Keratinocyte (primary cell): ENCODE results near the gene COTL1. TPM values are rescaled to one million over a fixed set of nuclear protein-coding genes. Genes with fewer than 3 reads are reported as not detected.

Experiments used
- DNase-seq: peaks from one replicate; pipeline ENCODE4 v3.0.0-alpha.2; 2011; ENCODE audit warnings: low read depth, missing footprints, low spot score
- FAIRE-seq: peaks from 2 replicates; lab custom pipeline; 2011; peaks lifted over from hg19 to GRCh38; lab: Jason Lieb, UNC
- H2AFZ ChIP-seq: 2 replicates; pipeline ENCODE4 v1.6.0; 2012; ENCODE audit warnings: low read length, control low read depth, inconsistent platforms; ENCODE audit not compliant: control insufficient read depth
- H3K27ac ChIP-seq: 2 replicates; pipeline ENCODE4 v1.5.1; 2011; ENCODE audit warnings: low read length; ENCODE audit not compliant: control insufficient read depth, insufficient read depth
- H3K27me3 ChIP-seq: 3 replicates; pipeline ENCODE4 v1.6.0; 2011; ENCODE audit warnings: low read length; ENCODE audit not compliant: control insufficient read depth, insufficient read depth; ENCODE audit errors: extremely low read depth
- H3K36me3 ChIP-seq, 2 experiments: 2 replicates in 1 of 2; 3 replicates in 1 of 2; pipeline ENCODE4 v1.5.1; 2011; ENCODE audit warnings: low read length in 2 of 2, mild to moderate bottlenecking in 1 of 2; ENCODE audit not compliant: control insufficient read depth in 2 of 2, insufficient read depth in 2 of 2; ENCODE audit errors: extremely low read depth in 1 of 2
- H3K4me1 ChIP-seq: 3 replicates; pipeline ENCODE4 v1.5.1; 2011; ENCODE audit warnings: low read length; ENCODE audit not compliant: control insufficient read depth, insufficient read depth; ENCODE audit errors: extremely low read depth
- H3K4me2 ChIP-seq: 3 replicates; pipeline ENCODE4 v1.6.0; 2011; ENCODE audit warnings: low read depth, low read length; ENCODE audit not compliant: control insufficient read depth, insufficient read depth; ENCODE audit errors: extremely low read depth
- H3K4me3 ChIP-seq, 3 experiments: fragments of 200-600 bp in 1 of 3; sonication (generic) in 1 of 3; 2 replicates in 2 of 3; 3 replicates in 1 of 3; pipeline ENCODE4 v1.5.1; 2011 to 2016; ENCODE audit warnings: low read length in 3 of 3, mild to moderate bottlenecking in 3 of 3, control low read depth in 2 of 3, inconsistent platforms in 1 of 3, low read depth in 1 of 3, mixed read lengths in 1 of 3, mixed run types in 1 of 3, moderate library complexity in 1 of 3; ENCODE audit not compliant: control insufficient read depth in 2 of 3, insufficient read depth in 2 of 3; ENCODE audit errors: extremely low read depth in 1 of 3
- H3K79me2 ChIP-seq: 2 replicates; pipeline ENCODE4 v1.6.0; 2012; ENCODE audit warnings: low read length; ENCODE audit not compliant: control insufficient read depth, insufficient read depth
- H3K9ac ChIP-seq: 3 replicates; pipeline ENCODE4 v1.6.0; 2011; ENCODE audit warnings: low read length; ENCODE audit not compliant: control insufficient read depth, insufficient read depth; ENCODE audit errors: extremely low read depth
- H3K9me1 ChIP-seq: 3 replicates; pipeline ENCODE4 v1.6.0; 2011; ENCODE audit warnings: low read length; ENCODE audit not compliant: control insufficient read depth, insufficient read depth; ENCODE audit errors: extremely low read depth
- H3K9me3 ChIP-seq: 2 replicates; pipeline ENCODE4 v1.5.1; 2012; ENCODE audit warnings: low read depth, low read length; ENCODE audit not compliant: control insufficient read depth
- H4K20me1 ChIP-seq: 3 replicates; pipeline ENCODE4 v1.6.0; 2011; ENCODE audit warnings: low read length; ENCODE audit not compliant: control insufficient read depth, insufficient read depth; ENCODE audit errors: extremely low read depth
- EZH2 ChIP-seq: IDR thresholded peaks from one replicate; pipeline ENCODE4 v1.6.1; 2012; ENCODE audit warnings: inconsistent platforms, mild to moderate bottlenecking, low read length, moderate library complexity
- dilution Hi-C: fragments of 300-500 bp; cut with MboI; formaldehyde crosslinking; loops from one replicate; pipeline ENCODE4 v1.7.0; 2020; ENCODE audit warnings: low sequenced_read_pairs; ENCODE audit not compliant: extremely low pct_ligation_motif_present
- polyA plus RNA-seq, 5 experiments: library from polyadenylated mRNA; depleted of rRNA in 3 of 5; stranded (reverse) in 3 of 5; stranded (forward) in 1 of 5; unstranded in 1 of 5; fragments of >200 nt; gene quantifications; 1 replicate in 1 of 5; 2 replicates in 3 of 5; 3 replicates in 1 of 5; pipeline versions ENCODE4 v1.2.1 to v1.2.3, GENCODE V29; 2011 to 2012; ENCODE audit warnings: missing spikeins in 2 of 5, low read depth in 1 of 5, low replicate concordance in 1 of 5
- TF ChIP-seq, protein P1 (sequence below), 3 experiments: IDR thresholded peaks in 1 of 3; conservative IDR thresholded peaks in 1 of 3; optimal IDR thresholded peaks in 1 of 3; 2 replicates in 2 of 3; 3 replicates in 1 of 3; pipeline versions ENCODE3 to v1.5.1; 2011; ENCODE audit warnings: low read length in 3 of 3, mild to moderate bottlenecking in 3 of 3, moderate library complexity in 2 of 3, control low read depth in 1 of 3, inconsistent platforms in 1 of 3; ENCODE audit not compliant: insufficient read depth in 2 of 3; ENCODE audit errors: extremely low read depth in 1 of 3

COTL1 gene
- polyA plus RNA-seq, 1 donor (not counting 4 experiments of a cell fraction or from before 2014, with no cell fraction given), result 116 TPM

DNA sequence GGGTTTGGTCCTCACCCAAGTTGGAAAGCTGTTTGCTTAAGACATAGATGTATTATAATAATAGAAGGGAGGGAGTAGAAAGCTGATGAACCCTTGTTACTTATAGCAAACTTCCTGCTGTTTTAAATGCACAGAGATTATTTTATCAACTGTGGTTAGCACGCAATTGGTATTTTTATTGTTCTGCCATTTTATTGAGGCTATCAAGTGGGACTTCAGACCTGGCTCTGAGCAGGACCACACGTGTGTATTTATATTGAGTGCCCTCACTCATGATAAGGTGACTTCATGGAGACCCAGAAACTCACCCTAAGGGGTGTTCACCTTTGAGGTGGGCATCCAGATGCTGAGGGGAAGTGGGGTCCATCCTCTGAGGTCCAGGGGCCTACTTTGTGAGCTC lies 47.5 kb upstream of the COTL1 start:
- no peaks in the 10 kb centered on the region for H3K9me3 ChIP-seq
- H3K36me3 ChIP-seq, result peaks cover 27 to 29% of the 10 kb centered on the region in 2 experiments
- H3K4me1 ChIP-seq, result no peaks in the 10 kb centered on the region
- no peaks in the 10 kb centered on the region for H3K27me3 ChIP-seq
- H2AFZ ChIP-seq, result no peak overlapping the region
- H3K4me3 ChIP-seq, result no peak overlapping the region
- DNase-seq (no peak), FAIRE-seq (no peak)
- no peak overlapping the region for H3K4me2 ChIP-seq
- no peak overlapping the region for H3K27ac ChIP-seq
- no peaks in the 10 kb centered on the region for H3K9me1 ChIP-seq
- dilution Hi-C loops, result no loop called here
- H3K9ac ChIP-seq, result no peak overlapping the region
- no peaks in the 10 kb centered on the region for H4K20me1 ChIP-seq
- no peak for TF ChIP-seq EZH2
- TF ChIP-seq, protein P1, sequence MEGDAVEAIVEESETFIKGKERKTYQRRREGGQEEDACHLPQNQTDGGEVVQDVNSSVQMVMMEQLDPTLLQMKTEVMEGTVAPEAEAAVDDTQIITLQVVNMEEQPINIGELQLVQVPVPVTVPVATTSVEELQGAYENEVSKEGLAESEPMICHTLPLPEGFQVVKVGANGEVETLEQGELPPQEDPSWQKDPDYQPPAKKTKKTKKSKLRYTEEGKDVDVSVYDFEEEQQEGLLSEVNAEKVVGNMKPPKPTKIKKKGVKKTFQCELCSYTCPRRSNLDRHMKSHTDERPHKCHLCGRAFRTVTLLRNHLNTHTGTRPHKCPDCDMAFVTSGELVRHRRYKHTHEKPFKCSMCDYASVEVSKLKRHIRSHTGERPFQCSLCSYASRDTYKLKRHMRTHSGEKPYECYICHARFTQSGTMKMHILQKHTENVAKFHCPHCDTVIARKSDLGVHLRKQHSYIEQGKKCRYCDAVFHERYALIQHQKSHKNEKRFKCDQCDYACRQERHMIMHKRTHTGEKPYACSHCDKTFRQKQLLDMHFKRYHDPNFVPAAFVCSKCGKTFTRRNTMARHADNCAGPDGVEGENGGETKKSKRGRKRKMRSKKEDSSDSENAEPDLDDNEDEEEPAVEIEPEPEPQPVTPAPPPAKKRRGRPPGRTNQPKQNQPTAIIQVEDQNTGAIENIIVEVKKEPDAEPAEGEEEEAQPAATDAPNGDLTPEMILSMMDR (optimal IDR thresholded peaks at IDR 0.05 in 1 of 3, IDR thresholded peaks at IDR 0.05 in 1 of 3, conservative IDR thresholded peaks at IDR 0.05 in 1 of 3; ENCODE audit: extremely low read depth in 1 of 3, insufficient read depth in 2 of 3, low read length in 3 of 3), result no peak
- no peaks in the 10 kb centered on the region for H3K79me2 ChIP-seq

DNA sequence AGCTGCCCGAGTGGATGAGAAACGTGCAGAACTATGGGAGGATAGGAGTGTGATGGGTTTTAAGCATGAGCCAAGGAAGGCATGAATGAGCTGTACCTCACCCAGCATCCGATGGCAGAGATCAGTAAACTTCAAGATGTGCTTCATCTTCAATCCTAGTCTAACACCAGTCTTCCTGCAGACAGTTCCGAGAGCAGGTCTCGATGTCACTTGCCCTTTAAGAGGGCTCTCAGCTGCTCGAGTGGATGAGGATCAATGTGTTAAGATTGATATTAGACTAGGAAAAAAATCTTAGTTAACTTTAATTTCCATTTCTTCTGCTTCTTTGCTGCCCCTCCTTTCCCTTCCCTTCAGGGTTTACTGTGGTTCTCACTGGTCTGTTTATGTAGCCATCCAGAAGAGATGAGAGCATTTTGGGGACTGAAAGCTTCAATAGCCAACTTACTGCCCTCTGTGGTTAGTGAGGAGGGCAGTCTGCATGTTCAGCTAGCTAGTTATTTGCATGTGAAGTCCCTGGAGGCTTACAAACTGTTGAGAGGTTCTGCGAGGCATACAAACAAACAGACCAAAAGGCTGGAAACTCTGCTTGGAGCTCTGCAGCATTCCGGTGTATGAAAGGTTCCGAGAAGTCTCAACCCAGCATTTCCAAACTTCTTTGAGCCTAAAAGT lies 45.7 kb upstream of the COTL1 start:
- dilution Hi-C loops, result no loop called here
- Histone ChIP-seq H3K27me3 (no peaks in the 10 kb centered on the region), H3K9ac (no peak overlapping the region), H3K79me2 (peaks cover under 1% of the 10 kb centered on the region), H3K4me2 (no peak overlapping the region), H3K9me3 (no peaks in the 10 kb centered on the region), H3K9me1 (no peaks in the 10 kb centered on the region), H3K36me3 (peaks cover 39% of the 10 kb centered on the region in 2 experiments), H2AFZ (no peak overlapping the region), H3K4me3 (no peak overlapping the region), H3K27ac (no peak overlapping the region), H3K4me1 (no peaks in the 10 kb centered on the region), H4K20me1 (no peaks in the 10 kb centered on the region)
- DNase-seq (no peak), FAIRE-seq (no peak)
- no peak for TF ChIP-seq EZH2
- TF ChIP-seq, protein P1 (optimal IDR thresholded peaks at IDR 0.05 in 1 of 3, IDR thresholded peaks at IDR 0.05 in 1 of 3, conservative IDR thresholded peaks at IDR 0.05 in 1 of 3; ENCODE audit: extremely low read depth in 1 of 3, insufficient read depth in 2 of 3, low read length in 3 of 3), result no peak
